CD4-positive, alpha-beta T cell treated with Interleukin-1 beta for 1 hour (primary cell): ENCODE measurements around the gene SELENOH.
"Not testable (repeated sequence)": the region's sequence is repeated elsewhere in the genome, so short reads cannot be mapped to it uniquely, and the experiment has no call there.

Experiments used
- DNase-seq, 2 donors: peaks; one replicate each; pipeline ENCODE4 v3.0.0-alpha.2; 2020 to 2022

The SELENOH gene, protein sequence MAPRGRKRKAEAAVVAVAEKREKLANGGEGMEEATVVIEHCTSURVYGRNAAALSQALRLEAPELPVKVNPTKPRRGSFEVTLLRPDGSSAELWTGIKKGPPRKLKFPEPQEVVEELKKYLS

DNA sequence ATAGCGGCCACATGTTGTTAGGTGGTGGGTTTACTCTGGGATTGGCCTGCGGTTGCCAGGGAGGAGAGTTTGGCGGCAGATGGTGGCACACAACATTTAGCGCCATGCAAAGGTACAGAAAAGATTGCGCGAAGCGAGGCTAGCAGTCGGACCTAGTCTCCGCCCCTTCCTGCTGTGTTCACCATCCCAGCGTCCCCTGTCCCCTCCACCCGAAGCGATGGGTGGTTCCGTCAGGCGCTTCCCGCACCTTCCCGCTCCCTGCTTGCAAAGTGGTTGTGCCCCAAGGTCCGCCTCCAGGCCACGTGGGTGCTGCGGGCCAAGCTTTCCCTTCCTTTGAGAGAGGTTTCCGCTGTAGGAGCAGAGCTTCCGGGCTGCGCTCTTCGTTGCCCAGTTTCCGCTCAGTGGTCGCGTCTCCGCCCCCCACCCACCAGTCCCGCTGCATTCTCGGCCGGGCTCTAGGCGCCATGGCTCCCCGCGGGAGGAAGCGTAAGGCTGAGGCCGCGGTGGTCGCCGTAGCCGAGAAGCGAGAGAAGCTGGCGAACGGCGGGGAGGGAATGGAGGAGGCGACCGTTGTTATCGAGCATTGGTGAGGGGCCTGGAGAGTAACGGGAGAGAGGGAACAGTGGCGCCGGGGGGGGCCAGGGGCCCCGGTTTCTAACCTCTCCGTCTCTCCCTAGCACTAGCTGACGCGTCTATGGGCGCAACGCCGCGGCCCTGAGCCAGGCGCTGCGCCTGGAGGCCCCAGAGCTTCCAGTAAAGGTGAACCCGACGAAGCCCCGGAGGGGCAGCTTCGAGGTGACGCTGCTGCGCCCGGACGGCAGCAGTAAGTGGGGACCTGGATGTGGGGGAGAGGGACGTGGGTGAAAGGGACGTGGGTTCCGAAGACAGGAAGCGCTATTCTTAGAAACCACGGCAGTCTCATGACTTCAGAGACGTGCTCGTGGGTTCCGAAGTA lies at the start of gene SELENOH:
Gene SELENOH, plus strand, starts transcription at position 360 of the 955 bp plus-strand sequence. Its CDS starts 105 bp downstream, at position 465.
- peak; percentile 92 for DNase-seq

DNA sequence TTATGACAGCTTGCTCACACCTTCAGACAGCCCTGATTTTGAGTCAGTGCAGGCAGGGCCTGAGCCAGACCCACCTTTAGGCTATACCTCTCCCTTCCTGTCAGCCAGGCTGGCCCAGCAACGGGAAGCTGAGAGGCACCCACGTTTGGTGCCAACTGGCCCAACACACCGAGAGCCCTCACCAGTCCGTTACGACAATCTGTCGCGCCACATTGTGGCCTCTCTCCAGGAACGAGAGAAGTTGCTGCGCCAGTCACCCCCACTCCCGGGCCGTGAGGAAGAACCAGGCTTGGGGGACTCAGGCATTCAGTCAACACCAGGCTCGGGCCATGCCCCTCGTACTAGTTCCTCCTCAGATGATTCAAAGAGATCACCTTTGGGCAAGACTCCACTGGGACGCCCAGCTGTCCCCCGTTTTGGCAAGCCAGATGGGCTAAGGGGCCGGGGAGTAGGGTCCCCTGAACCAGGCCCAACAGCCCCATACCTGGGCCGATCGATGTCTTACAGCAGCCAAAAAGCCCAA lies 42.4 kb upstream of the SELENOH start:
- no peak for DNase-seq

DNA sequence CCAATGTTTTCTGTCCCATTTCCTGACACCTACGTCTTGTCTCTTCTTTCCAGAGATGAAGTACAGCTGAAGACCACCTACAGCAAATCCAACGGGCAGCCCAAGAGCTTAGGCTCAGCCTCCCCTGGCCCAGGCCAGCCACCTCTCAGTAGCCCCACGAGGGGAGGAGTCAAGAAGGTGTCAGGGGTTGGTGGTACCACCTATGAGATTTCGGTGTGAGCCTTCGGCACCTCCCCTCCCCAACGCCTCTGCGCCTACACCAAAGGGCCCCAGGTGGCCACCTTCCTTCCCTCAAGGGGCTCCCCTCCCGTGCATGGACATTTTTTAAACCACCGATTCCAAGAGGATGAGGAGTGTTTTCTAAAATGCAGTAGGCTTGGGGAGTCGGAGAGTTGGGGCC lies 41.5 kb upstream of the SELENOH start:
- DNase-seq = no peak

DNA sequence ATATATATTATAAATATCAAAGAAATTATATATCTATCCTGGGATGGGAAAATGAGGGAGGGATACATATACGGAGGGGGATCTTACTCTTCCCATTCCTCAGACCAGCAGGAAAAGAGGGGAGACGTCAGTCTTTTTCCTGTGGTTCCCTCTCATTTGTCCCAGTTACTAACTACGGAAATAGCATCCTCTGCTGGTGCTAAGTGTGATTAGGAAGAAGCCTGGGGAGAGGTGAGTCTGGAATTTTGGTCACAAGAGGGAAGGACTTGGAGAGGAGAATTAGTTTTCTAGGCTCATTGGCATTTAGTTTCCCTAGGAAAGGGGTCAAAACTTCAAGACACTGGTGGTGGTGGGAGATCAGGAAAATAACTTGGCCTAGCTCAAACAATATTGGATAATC lies 40.9 kb upstream of the SELENOH start:
- DNase-seq = no peak

DNA sequence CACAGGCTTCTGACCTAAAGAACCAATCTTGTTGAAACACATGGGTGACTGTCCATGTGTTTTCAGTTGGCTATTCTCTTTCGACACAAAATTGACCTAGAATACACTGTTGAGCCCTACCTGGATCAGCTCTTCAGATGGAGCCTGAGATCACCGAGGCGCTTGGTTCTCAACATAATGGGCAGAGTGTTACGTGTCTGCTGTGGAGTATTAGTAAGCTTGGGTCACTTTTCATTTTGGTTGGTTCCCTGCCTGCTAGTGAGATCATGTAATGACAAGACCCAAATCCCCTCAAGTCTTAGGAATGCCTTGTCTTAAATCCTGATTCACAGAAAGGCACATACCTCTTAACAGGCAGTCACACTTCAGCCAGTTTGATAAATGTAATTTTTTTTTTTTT lies 38.0 kb upstream of the SELENOH start:
- no peak for DNase-seq

DNA sequence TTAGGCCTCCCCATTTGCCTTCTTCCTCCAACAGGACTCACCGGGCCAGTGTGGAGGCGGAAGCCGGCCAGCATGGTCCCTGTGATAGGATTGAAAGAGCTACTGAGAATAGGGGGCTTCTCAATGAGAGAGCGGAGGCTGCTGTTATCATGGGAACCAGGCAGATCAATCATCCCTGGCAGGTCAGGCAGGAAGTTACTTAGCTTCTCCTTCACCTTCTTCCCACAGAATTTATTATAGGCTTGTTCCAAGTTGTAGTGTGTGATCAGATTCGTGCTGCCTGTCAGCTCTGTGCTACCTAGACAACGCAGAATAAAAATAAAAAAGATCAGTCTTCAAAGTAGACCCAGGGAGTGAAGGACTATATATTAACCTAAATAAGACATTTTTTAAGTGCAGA lies 36.4 kb upstream of the SELENOH start:
- DNase-seq = no peak

DNA sequence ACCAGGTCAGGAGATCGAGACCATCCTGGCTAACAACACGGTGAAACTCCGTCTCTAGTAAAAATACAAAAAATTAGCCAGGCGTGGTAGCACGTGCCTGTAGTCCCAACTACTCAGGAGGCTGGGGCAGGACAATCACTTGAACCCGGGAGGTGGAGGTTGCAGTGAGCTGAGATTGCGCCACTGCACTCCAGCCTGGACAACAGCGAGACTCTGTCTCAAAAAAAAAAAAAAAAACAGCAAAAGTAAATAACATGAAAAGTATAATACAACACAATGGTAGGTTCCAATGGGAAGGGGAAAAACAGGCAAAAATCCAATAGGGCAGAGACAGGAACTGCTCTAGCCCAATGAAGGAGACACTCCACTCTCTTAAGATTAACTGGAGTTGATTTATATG lies 35.9 kb upstream of the SELENOH start:
- DNase-seq = not testable (repeated sequence)

DNA sequence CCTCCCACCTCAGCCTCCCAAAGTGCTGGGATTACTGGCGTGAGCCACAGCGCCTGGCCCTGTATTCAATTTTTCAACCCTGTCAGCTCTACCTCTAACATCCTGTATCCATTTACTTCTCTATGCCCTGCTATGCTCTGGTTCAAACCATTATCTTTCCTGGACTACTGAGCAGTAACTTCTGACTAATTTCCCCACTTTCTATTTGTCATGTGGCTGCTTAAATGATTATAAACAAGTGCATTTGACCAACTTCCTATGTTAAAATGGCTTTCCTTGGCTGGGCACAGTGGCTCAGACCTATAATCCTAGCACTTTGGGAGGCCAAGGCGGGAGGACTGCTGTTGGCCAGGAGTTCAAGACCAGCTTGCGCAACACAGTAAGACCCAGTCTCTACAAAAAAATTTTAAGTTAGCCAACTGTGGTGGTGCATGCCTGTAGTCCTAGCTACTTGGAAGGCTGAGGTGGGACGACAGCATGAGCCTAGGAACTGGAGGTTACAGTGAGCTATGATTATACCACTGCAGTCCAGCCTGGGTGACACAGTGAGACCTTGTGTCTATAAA lies 31.4 kb upstream of the SELENOH start:
- no peak for DNase-seq

DNA sequence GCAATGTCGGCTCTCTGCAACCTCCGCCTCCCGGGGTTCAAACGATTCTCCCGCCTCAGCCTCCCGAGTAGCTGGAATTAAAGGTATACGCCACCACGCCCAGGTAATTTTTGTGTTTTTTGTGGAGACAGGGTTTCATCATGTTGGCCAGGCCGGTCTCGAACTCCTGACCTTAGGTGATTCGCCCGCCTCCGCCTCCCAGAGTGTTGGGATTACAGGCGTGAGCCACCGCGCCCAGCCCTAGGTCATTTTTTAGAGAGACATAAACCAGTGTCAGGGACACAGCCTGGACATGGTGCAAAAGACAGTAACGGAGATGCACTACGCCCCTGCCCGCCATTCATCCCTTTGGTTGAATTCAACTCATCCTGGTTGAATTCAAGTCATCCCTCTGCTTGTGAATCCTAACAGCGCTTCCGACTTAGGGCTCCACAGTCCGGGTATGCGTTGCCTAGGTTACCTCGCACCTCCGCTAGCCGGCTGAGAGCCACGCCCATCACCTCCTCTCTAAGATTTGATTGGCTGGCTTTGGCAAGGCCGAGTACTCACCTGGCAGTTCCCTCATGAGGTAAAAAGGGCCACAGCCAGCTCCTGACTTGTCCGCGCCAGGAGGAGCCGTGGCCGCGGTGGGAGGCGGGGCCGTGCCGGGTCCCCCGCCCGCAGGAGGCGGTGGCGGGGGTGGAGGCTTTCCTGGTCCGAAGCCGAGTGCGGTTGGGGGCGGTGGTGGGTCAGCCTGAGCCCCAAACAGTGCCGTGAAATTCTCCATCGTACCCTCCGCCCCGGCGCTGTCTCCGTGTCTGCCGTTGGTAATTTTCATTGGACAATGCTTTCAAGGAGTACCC lies 29.7 kb upstream of the SELENOH start, which contains the start of gene MED19:
Gene MED19, minus strand, starts transcription at position 802 of the 842 bp plus-strand sequence. Its CDS starts 36 bp downstream, at position 766.
- DNase-seq = peak; percentile 86 to 89

DNA sequence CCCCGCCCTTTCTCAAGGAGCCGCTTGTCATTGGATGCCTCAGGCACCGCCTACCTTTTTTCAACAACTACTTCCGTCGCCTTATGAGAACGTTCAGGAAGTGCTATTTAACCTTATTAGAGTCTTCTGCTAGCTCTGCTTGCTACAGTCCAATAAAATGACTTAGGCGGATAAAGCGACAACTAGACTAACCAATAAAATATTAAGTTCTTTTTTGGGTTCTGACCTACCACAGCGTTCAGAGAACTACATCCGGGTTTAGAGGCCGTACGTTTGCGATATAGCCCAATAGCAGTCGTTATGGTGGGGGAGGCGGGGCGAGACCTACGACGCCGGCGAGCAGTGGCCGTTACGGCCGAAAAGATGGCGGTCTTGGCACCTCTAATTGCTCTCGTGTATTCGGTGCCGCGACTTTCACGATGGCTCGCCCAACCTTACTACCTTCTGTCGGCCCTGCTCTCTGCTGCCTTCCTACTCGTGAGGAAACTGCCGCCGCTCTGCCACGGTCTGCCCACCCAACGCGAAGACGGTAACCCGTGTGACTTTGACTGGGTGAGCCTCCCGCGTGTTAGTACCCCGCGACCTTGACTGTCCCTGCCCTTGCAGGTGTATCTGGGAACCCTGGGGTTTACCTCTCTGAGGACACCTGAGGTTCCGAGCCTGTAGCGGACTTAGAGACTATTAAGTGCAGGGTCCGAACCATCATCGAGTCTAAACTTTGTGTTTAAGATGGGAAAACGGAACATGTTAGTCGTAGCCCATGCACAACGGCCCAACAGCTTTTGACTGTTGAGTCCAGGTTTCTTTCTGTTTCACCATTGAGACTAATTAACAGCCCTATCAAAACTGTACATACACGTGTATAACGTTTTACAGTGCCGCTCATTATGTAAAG lies 28.8 kb upstream of the SELENOH start, which contains the start of gene TMX2:
Gene TMX2, plus strand, starts transcription at position 338 of the 895 bp plus-strand sequence. Its CDS starts 26 bp downstream, at position 364.
- peak; percentile 93 to 95 for DNase-seq

DNA sequence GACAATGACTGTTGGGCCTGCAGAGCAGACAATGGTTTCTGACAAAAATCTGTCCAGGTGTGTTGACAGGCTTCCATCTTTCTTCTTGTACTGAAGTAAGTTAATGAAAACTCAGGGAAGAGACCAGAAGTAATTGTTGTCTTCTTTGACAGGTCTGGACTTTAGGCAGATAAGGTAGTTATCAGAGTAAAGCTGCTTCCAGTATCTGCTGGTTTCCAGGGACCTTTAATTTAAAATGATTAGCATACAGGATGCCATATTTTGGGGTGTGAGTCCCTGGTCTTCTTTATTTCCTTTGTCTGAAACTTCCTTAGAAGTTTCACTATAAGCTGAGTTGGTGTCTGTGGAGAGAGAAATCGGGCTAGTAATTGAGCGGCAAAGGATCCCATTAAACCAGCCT lies 27.5 kb upstream of the SELENOH start:
- DNase-seq = no peak

DNA sequence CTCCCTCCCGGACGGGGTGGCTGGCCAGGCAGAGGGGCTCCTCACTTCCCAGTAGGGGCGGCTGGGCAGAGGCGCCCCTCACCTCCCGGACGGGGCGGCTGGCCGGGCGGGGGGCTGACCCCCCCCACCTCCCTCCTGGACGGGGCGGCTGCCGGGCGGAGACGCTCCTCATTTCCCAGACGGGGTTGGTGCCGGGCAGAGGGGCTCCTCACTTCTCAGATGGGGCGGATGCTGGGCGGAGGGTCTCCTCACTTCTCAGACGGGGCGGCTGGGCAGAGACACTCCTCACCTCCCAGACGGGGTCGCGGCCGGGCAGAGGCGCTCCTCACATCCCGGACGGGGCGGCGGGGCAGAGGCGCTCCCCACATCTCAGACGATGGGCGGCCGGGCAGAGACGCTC lies 24.6 kb upstream of the SELENOH start:
- DNase-seq = not testable (repeated sequence)

DNA sequence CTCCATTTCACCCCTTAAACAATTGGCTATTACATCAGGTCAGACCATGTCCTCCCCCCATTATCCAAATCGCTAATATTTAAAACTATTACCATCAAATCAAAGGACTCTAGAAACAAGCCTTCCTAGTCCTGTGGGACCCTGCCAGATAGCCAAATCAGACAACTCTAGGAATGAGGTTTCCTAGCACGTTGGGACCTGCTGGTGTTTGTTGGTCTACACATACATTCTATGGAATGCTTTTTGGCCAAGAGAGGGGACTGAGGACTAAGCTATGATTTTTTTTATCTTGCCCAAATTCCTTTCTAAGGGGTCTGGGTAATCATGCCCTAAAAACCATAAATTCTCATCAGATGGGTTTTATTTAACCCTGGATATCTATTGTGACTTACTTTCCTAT lies 14.1 kb upstream of the SELENOH start:
- DNase-seq = no peak

DNA sequence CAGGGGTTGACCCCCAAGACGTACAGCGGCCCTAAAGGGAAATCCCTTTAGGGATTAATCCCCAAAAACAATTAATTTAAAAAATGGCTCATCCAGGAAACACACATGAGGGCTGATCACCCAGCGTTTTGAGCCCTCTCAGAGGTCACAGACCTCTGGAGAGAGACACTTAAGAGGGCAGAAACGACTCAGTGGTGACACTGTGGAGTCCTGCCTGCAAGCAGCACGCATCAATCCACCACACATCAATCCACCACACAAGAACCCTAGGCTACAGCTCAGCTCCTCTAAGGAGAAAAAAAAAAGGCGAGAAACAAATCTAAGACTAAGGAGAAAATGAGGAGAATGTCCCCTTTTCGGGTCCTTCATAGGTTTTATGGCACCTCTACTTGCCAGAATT lies 12.5 kb upstream of the SELENOH start:
- no peak for DNase-seq

DNA sequence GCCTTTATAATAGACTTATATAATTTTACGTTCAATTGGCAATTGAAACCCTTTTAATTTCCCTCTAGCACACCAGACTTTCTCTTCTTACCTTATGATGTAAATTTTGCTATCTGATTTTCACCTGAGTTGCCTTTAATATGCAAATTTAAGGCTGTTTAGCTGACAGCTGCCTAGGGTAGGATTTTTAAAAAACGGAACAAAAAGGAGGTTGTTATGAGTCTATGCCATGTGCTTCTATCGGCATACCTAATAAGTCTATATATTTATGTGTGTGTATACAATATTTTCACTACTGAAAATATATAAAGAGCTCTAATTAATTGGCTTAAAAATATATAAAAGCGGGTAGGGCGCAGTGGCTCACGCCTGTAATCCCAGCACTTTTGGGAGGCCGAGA lies 11.8 kb upstream of the SELENOH start:
- no peak for DNase-seq

DNA sequence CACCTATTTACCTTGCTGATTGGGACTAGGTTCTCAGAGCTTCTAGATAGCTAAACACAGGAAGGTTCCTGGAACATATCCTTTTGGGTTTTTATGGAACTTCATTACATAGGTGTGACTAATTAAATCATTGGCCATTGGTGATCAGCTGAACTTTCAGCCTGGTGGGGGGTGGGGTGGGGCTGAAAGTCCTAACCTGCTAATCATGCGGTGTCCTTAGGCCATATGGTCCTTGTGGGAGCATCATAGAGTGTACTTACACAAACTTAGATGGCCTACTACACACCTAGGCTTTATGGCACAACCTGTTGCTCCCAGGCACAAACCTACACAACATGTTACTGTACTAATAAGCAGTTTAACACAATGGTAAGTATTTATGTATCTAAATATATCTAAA lies 8.6 kb upstream of the SELENOH start:
- no peak for DNase-seq

DNA sequence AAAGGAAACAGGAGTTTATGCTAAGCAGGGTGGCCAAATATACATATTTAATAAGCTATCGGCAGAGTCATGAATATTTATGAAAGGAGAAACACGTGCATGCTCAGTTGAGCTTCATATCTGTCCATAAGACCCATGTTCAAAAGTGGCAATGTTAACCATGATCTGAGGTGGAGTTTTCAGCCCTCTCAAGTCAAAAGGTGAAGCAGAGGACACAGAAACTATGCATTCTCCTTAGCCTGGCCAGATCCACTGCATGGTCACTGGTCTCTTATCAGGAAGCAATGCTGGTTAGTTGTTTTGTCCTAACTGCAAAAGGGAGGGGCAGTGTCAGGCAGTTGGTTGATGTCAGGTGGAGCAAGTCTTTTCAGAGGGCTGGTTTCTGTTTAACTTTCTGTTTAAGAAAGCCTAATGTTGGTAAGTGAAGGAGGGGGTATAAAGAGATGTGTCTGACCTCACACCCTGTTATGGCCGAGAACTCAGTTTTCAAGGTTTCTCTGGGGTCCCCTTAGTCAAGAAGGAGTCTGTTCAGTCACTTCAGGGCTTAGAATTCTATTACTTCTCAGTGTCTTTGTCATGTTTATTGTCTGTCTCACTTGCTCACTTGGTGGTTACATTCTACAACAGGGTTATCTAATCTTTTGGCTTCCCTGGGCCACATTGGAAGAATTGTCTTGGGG lies 5.5 kb upstream of the SELENOH start:
- DNase-seq = no peak

DNA sequence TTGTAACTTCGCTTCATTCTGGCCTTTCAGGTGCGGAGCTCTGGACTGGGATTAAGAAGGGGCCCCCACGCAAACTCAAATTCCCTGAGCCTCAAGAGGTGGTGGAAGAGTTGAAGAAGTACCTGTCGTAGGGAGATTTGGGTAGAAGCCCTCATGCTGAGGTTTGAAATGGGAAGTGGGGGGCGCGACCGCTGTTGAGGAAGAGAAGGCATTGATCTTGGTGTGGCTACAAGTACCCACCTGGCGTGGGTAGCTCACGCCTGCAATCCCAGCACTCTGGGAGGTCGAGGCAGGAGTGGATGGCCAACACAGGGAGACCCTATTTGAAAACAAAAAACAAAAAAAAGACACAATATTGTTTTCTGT lies 779 bp downstream of the SELENOH start:
- no peak for DNase-seq

DNA sequence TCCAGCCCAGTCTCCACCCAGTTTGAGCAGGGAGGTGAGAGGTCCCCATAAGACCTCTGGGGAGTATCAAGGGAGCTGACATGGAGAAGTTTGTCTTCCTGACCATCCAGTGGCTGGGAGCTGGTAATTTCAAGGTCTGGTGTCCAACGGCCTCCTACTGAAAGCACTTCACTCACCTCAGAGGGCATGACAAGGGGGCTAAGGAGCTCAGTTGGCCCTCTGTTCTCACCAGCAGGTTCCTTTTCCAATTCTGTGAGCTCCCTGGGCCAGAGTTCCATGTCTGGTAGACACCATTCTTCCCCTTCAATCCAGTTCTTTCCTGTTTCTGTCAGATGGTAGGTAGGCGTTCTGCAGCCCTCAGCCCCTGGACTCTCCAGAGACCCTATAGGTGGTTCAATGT lies 3.1 kb downstream of the SELENOH start:
- no peak for DNase-seq

DNA sequence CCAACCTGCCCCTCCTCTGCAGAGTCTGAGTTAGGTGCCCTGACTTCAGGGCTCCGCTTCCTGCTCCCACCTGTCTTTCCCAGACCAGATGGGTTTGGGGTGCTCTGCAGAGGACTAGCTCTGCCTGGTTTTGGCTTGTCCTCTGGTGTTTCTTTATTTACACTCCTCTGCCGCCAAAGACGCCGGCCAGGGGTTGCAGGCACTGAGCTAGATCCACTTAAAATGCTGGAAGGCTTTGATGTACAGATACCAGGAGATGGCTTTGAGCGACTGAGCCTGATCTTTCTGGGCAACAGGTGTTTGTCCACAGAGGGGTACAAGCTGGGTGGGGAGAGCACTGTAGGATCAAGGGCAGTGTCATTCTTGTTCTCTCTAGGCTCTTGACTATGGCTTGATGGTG lies 3.9 kb downstream of the SELENOH start:
- DNase-seq = no peak

DNA sequence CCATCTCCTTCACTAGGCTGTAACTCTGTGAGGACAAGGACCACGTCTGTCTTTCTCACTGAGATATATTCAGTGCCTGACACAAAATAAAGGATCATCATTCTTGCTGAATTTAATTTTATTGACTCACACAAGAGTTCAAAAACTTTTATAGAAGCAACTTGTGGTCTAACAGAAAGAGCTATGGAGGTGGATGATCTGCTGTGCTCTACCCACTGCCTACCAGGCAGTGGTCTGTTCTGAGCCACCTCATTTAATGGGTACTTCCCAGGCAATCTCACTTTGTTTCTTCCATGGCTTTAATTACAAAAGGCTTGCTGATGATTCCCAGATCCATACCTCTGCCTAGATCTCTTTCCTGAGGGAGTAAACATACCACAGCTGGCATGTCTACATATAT lies 5.6 kb downstream of the SELENOH start:
- no peak for DNase-seq
